ENCODE results near the gene CRYBA4. TPM values are rescaled to one million over a fixed set of nuclear protein-coding genes. Genes with fewer than 3 reads are reported as not detected.

CRYBA4 gene
- polyA plus RNA-seq, 4 donors, result not detected

GRCh38 chr22:26658671-26659478, 37.1 kb downstream of the CRYBA4 start:
- no peak for DNase-seq (ENCODE audit: low read depth in 4 of 4, low spot score in 2 of 4)

GRCh38 chr22:26660356-26660755, 38.6 kb downstream of the CRYBA4 start:
- no peak for DNase-seq (ENCODE audit: low read depth in 4 of 4, low spot score in 2 of 4)

- DNase-seq (ENCODE audit: low read depth in 4 of 4, low spot score in 2 of 4), result no peak
Measured at GRCh38 chr22:26660961-26661578, 39.3 kb downstream of the CRYBA4 start.

GRCh38 chr22:26662160-26662559, 40.4 kb downstream of the CRYBA4 start:
- DNase-seq (ENCODE audit: low read depth in 4 of 4, low spot score in 2 of 4), result no peak

- no peak for DNase-seq (ENCODE audit: low read depth in 4 of 4, low spot score in 2 of 4)
Measured at GRCh38 chr22:26663374-26663923, 41.7 kb downstream of the CRYBA4 start.

- no peak for DNase-seq (ENCODE audit: low read depth in 4 of 4, low spot score in 2 of 4)
Measured at GRCh38 chr22:26665813-26666231, 44.1 kb downstream of the CRYBA4 start.

- no peak for DNase-seq (ENCODE audit: low read depth in 4 of 4, low spot score in 2 of 4)
Measured at GRCh38 chr22:26667140-26667539, 45.4 kb downstream of the CRYBA4 start.

- no peak for DNase-seq (ENCODE audit: low read depth in 4 of 4, low spot score in 2 of 4)
Measured at GRCh38 chr22:26669060-26669481, 47.3 kb downstream of the CRYBA4 start.

- DNase-seq (ENCODE audit: low read depth in 4 of 4, low spot score in 2 of 4), result no peak
Measured at GRCh38 chr22:26670459-26670858, 48.7 kb downstream of the CRYBA4 start.

- DNase-seq (ENCODE audit: low read depth in 4 of 4, low spot score in 2 of 4), result no peak
Measured at GRCh38 chr22:26671317-26672059, 49.7 kb downstream of the CRYBA4 start.

GRCh38 chr22:26672060-26672471, 50.3 kb downstream of the CRYBA4 start:
- DNase-seq (ENCODE audit: low read depth in 4 of 4, low spot score in 2 of 4), result no peak

GRCh38 chr22:26672590-26673468, 51.1 kb downstream of the CRYBA4 start:
- peak; percentile 89 to 94 (median 92) for DNase-seq (ENCODE audit: low read depth in 4 of 4, low spot score in 2 of 4)

- DNase-seq (ENCODE audit: low read depth in 4 of 4, low spot score in 2 of 4), result no peak
Measured at GRCh38 chr22:26673486-26673885, 51.7 kb downstream of the CRYBA4 start.

GRCh38 chr22:26674211-26675190, 52.7 kb downstream of the CRYBA4 start:
- DNase-seq (ENCODE audit: low read depth in 4 of 4, low spot score in 2 of 4), result no peak

GRCh38 chr22:26675687-26676268, 54.0 kb downstream of the CRYBA4 start:
- DNase-seq (ENCODE audit: low read depth in 4 of 4, low spot score in 2 of 4), result no peak

GRCh38 chr22:26677217-26677616, 55.5 kb downstream of the CRYBA4 start:
- DNase-seq (ENCODE audit: low read depth in 4 of 4, low spot score in 2 of 4), result no peak

GRCh38 chr22:26679003-26679629, 57.4 kb downstream of the CRYBA4 start:
- DNase-seq (ENCODE audit: low read depth in 4 of 4, low spot score in 2 of 4), result peak in 3 of 4 donors; percentile 54 to 77 (median 59)
